ENCODE data around the gene PTPN4.
"Not testable (repeated sequence)": the region's sequence is repeated elsewhere in the genome, so short reads cannot be mapped to it uniquely, and the experiment has no call there.

The PTPN4 gene

GRCh38 chr2:120013597-120014223, 254.0 kb downstream of the PTPN4 start:
- no peak for DNase-seq (ENCODE audit: low read depth in 2 of 2, low spot score in 1 of 2)

GRCh38 chr2:120014226-120014980, 254.7 kb downstream of the PTPN4 start:
- DNase-seq (ENCODE audit: low read depth in 2 of 2, low spot score in 1 of 2), result no peak

GRCh38 chr2:120016800-120017199, 257.1 kb downstream of the PTPN4 start:
- DNase-seq (ENCODE audit: low read depth in 2 of 2, low spot score in 1 of 2), result no peak

- no peak for DNase-seq (ENCODE audit: low read depth in 2 of 2, low spot score in 1 of 2)
Measured at GRCh38 chr2:120017201-120017600, 257.5 kb downstream of the PTPN4 start.

GRCh38 chr2:120018549-120018948, 258.8 kb downstream of the PTPN4 start:
- no peak for DNase-seq (ENCODE audit: low read depth in 2 of 2, low spot score in 1 of 2)

GRCh38 chr2:120020554-120020953, 260.8 kb downstream of the PTPN4 start:
- DNase-seq (ENCODE audit: low read depth in 2 of 2, low spot score in 1 of 2), result no peak

- not testable (repeated sequence) for DNase-seq (ENCODE audit: low read depth in 2 of 2, low spot score in 1 of 2)
Measured at GRCh38 chr2:120022505-120022904, 262.8 kb downstream of the PTPN4 start.

GRCh38 chr2:120026890-120027289, 267.2 kb downstream of the PTPN4 start:
- DNase-seq (ENCODE audit: low read depth in 2 of 2, low spot score in 1 of 2), result no peak

- no peak for DNase-seq (ENCODE audit: low read depth in 2 of 2, low spot score in 1 of 2)
Measured at GRCh38 chr2:120028795-120029194, 269.1 kb downstream of the PTPN4 start.

GRCh38 chr2:120029672-120030640, 270.2 kb downstream of the PTPN4 start:
- no peak for DNase-seq (ENCODE audit: low read depth in 2 of 2, low spot score in 1 of 2)

GRCh38 chr2:120032297-120032696, 272.6 kb downstream of the PTPN4 start:
- no peak for DNase-seq (ENCODE audit: low read depth in 2 of 2, low spot score in 1 of 2)
